HepG2 (cell line): ENCODE data around the gene TADA2A. TPM values are rescaled to one million over a fixed set of nuclear protein-coding genes. Genes with fewer than 3 reads are reported as not detected.

Source experiments
- ARID5B ChIP-seq: IDR thresholded peaks from 2 replicates; pipeline ENCODE4 v1.4.0; 2020; ENCODE audit warnings: mild to moderate bottlenecking, missing genetic modification reagents
- ASH2L ChIP-seq: fragments of 300-600, 200-600 bp; sonication (generic); IDR thresholded peaks from 2 replicates; pipeline ENCODE4 v1.7.0; 2017; ENCODE audit warnings: low read depth, mild to moderate bottlenecking, moderate library complexity, mixed read lengths, low read length; ENCODE audit not compliant: insufficient read length
- ATF6 ChIP-seq: sonication (generic); formaldehyde crosslinking; conservative IDR thresholded peaks from 2 replicates; pipeline ENCODE4 v1.4.0; 2020; ENCODE audit warnings: missing genetic modification reagents
- CBX1 ChIP-seq: IDR thresholded peaks from one replicate; pipeline ENCODE4 v1.6.1; 2016; ENCODE audit warnings: antibody characterized with exemption, low read depth
- CENPX ChIP-seq: sonication (generic); formaldehyde crosslinking; IDR thresholded peaks from 2 replicates; pipeline ENCODE4 v1.9.0; 2021; ENCODE audit warnings: mild to moderate bottlenecking, missing genetic modification reagents, moderate library complexity
- ISX ChIP-seq: sonication (generic); formaldehyde crosslinking; conservative IDR thresholded peaks from 2 replicates; pipeline ENCODE4 v1.5.0; 2020; ENCODE audit warnings: missing genetic modification reagents
- JARID2 ChIP-seq: sonication (generic); formaldehyde crosslinking; IDR thresholded peaks from 2 replicates; pipeline ENCODE4 v1.8.1; 2023; ENCODE audit warnings: missing genetic modification reagents, inconsistent platforms; ENCODE audit not compliant: insufficient replicate concordance
- KLF15 ChIP-seq: sonication (generic); formaldehyde crosslinking; IDR thresholded peaks from 2 replicates; pipeline ENCODE4 v1.8.1; 2023; ENCODE audit warnings: borderline replicate concordance, mild to moderate bottlenecking, inconsistent platforms, missing genetic modification reagents, mixed read lengths
- MATR3 ChIP-seq: sonication (generic); formaldehyde crosslinking; IDR thresholded peaks from 2 replicates; pipeline ENCODE4 v1.4.0; 2020; ENCODE audit warnings: missing genetic modification reagents
- PLRG1 ChIP-seq: fragments of 450-650 bp; conservative IDR thresholded peaks from 2 replicates; pipeline ENCODE4 v1.6.1; 2016
- SAP130 ChIP-seq: IDR thresholded peaks from 2 replicates; pipeline ENCODE4 v1.6.1; 2016; ENCODE audit warnings: low read depth
- ZBED4 ChIP-seq: sonication (generic); formaldehyde crosslinking; IDR thresholded peaks from 2 replicates; pipeline ENCODE4 v1.4.0; 2020; ENCODE audit warnings: missing genetic modification reagents, borderline replicate concordance
- ZBTB3 ChIP-seq: sonication (generic); formaldehyde crosslinking; IDR thresholded peaks from 2 replicates; pipeline ENCODE4 v1.4.0; 2020; ENCODE audit warnings: low read depth, mild to moderate bottlenecking, moderate library complexity, missing genetic modification reagents, borderline replicate concordance
- ZNF20 ChIP-seq: sonication (generic); formaldehyde crosslinking; IDR thresholded peaks from 2 replicates; pipeline ENCODE4 v1.4.0; 2020; ENCODE audit warnings: mild to moderate bottlenecking, moderate library complexity, missing genetic modification reagents
- ZNF329 ChIP-seq: sonication (generic); formaldehyde crosslinking; IDR thresholded peaks from 2 replicates; pipeline ENCODE4 v1.9.0; 2021; ENCODE audit warnings: low read depth, mild to moderate bottlenecking, missing genetic modification reagents
- ZNF552 ChIP-seq: sonication (generic); formaldehyde crosslinking; IDR thresholded peaks from 2 replicates; pipeline ENCODE4 v1.9.0; 2022; ENCODE audit warnings: missing genetic modification reagents, mild to moderate bottlenecking, borderline replicate concordance
- ZNF776 ChIP-seq: sonication (generic); formaldehyde crosslinking; IDR thresholded peaks from 2 replicates; pipeline ENCODE4 v1.4.0; 2020; ENCODE audit warnings: mild to moderate bottlenecking, missing genetic modification reagents
- polyA plus RNA-seq, 8 experiments: library from polyadenylated mRNA; depleted of rRNA in 3 of 8; stranded (reverse) in 7 of 8; unstranded in 1 of 8; fragments of >200 nt; fragmentation: Illumina TruSeq in 4 of 8; extraction: Trizol in 4 of 8; gene quantifications; 2 replicates each; pipeline versions ENCODE4 v1.2.1 to v1.2.3, GENCODE V29; 2011 to 2016; ENCODE audit warnings: low read depth in 4 of 8, missing spikeins in 1 of 8, mixed read lengths in 1 of 8; ENCODE audit not compliant: insufficient read depth in 1 of 8
- total RNA-seq, 5 experiments: library from RNA; depleted of rRNA; stranded (reverse); fragments of >200 nt; fragmentation: Illumina TruSeq; extraction: Trizol; gene quantifications; 2 replicates each; pipeline ENCODE4 v1.2.3, GENCODE V29; 2016; ENCODE audit warnings: low read depth in 1 of 5

TADA2A gene
- total and polyA plus RNA-seq, 2 of the 13 experiments (the other 11 are each of a cell fraction or from before 2014, with no cell fraction given), result 8.0 to 14.0 TPM

- TF ChIP-seq ZBED4 (no peak), JARID2 (CRISPR knock-in tag) (no peak), ASH2L (peak; percentile 21), ATF6 (CRISPR knock-in tag) (0 out of 2 replicates have a peak, but pooled peaks have one; percentile 42), MATR3 (CRISPR knock-in tag) (no peak), ARID5B (CRISPR knock-in tag) (no peak), CBX1 (no peak), CENPX (no peak), ZNF20 (CRISPR knock-in tag) (no peak), ISX (CRISPR knock-in tag) (peak; percentile 23; the same call in 1 of the 2 replicates), ZBTB3 (no peak), PLRG1 (no peak), KLF15 (CRISPR knock-in tag) (0 out of 2 replicates have a peak, but pooled peaks have one; percentile 28), ZNF776 (CRISPR knock-in tag) (no peak), ZNF329 (CRISPR knock-in tag) (peak; percentile 57; the same call in 1 of the 2 replicates), ZNF552 (no peak), SAP130 (CRISPR knock-in tag) (peak; percentile 74; the same call in 1 of the 2 replicates)
These were observed 48.4 kb upstream of the TADA2A start (continued) for GRCh38 chr17:37358098-37358829.
